Adipocyte (in vitro differentiated cells): ENCODE data around the gene FERMT2.
"Not testable (repeated sequence)": the region's sequence is repeated elsewhere in the genome, so short reads cannot be mapped to it uniquely, and the experiment has no call there.

Experiments used
- DNase-seq: peaks from one replicate; pipeline ENCODE4 v3.0.0-alpha.2; 2015; ENCODE audit warnings: low read depth
- H3K27me3 ChIP-seq: replicated peaks from 2 replicates; pipeline ENCODE4 v1.7.0; 2013; ENCODE audit warnings: mild to moderate bottlenecking, low read length, moderate library complexity; ENCODE audit not compliant: control insufficient read depth, insufficient read depth
- H3K36me3 ChIP-seq: 2 replicates; pipeline ENCODE4 v1.7.0; 2013; ENCODE audit warnings: low read length, mild to moderate bottlenecking, moderate library complexity; ENCODE audit not compliant: control insufficient read depth, insufficient read depth, severe bottlenecking
- H3K4me1 ChIP-seq: 2 replicates; pipeline ENCODE4 v1.7.0; 2013; ENCODE audit warnings: mild to moderate bottlenecking, low read length, moderate library complexity; ENCODE audit not compliant: control insufficient read depth, insufficient read depth
- H3K4me3 ChIP-seq: 2 replicates; pipeline ENCODE4 v1.7.0; 2013; ENCODE audit warnings: mild to moderate bottlenecking, low read length, moderate library complexity
- H3K9ac ChIP-seq: 2 replicates; pipeline ENCODE4 v1.7.0; 2013; ENCODE audit warnings: mild to moderate bottlenecking, low read length, moderate library complexity
- H3K9me3 ChIP-seq: 2 replicates; pipeline ENCODE4 v1.7.0; 2013; ENCODE audit warnings: mild to moderate bottlenecking, low read length, moderate library complexity; ENCODE audit not compliant: control insufficient read depth

Gene FERMT2

DNA sequence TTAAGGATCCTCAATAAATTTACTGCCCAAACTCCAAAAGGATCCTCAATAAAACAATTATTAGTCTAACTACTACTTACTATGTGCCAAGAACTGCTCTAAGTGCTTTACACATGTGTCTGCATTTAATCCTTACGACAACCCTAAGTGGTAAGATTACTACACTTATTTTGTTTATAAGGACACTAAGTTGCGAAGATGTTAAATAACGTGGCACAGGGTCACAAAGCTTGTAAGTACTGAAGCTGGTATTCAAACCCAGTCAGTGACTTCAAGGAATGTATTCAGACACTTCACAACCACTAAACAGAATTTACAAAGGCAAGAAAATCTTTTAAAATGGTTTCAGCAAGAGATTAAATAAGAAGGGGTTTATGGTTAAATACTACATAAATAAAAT is 13.0 kb downstream of the FERMT2 start:
- Histone ChIP-seq H3K4me1 (peaks cover 58% of the 10 kb centered on the region), H3K27me3 (no peaks in the 10 kb centered on the region), H3K4me3 (no peak overlapping the region), H3K9me3 (no peaks in the 10 kb centered on the region), H3K9ac (no peak overlapping the region), H3K36me3 (peaks cover 12% of the 10 kb centered on the region)
- DNase-seq: no peak

DNA sequence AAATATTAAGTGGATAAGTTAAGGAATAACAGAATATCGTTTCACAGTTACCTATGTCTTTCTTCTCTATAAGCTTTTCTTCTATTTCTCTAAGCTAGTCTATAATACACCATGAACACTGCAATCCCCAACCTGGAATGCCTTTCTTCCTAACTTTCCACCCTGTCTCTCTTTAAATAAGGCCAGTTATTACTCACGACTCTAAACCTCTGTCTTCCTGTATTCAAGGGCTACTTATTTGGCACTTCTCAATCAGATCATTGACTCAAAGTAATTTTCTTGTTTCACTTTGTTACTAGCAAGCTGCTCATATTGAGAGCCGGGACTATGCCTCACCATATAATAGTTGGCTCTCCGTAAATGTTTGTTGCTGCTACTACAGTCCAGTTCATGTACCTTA is 13.5 kb downstream of the FERMT2 start:
- peak overlapping the region; percentile 19 for H3K4me3 ChIP-seq
- H3K4me1 ChIP-seq: peaks cover 60% of the 10 kb centered on the region
- peaks cover 12% of the 10 kb centered on the region for H3K36me3 ChIP-seq
- H3K9ac ChIP-seq: no peak overlapping the region
- DNase-seq: no peak
- no peaks in the 10 kb centered on the region for H3K9me3 ChIP-seq
- H3K27me3 ChIP-seq: no peaks in the 10 kb centered on the region

DNA sequence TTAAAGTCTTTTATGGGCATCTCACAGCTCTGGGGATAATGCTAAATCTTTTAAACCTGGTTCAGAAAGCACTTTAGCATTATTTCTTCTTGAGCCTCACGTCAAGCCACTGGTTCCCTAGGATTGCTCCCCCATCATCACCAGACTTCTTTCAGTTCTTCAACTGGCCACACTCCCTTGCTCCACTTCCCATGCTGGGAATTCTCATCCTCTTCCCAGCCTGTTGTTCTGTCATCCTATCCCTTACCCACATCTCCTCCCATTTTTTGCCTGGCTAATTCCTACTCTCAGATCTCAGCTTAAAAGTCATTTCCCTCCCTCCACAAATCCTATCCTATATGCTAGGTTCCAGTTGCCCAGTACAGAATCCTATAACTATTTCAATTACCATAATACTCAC is 14.4 kb downstream of the FERMT2 start:
- no peak for DNase-seq
- Histone ChIP-seq H3K36me3 (peaks cover 9% of the 10 kb centered on the region), H3K4me3 (no peak overlapping the region), H3K9me3 (no peaks in the 10 kb centered on the region), H3K9ac (no peak overlapping the region), H3K4me1 (peaks cover 61% of the 10 kb centered on the region), H3K27me3 (no peaks in the 10 kb centered on the region)

DNA sequence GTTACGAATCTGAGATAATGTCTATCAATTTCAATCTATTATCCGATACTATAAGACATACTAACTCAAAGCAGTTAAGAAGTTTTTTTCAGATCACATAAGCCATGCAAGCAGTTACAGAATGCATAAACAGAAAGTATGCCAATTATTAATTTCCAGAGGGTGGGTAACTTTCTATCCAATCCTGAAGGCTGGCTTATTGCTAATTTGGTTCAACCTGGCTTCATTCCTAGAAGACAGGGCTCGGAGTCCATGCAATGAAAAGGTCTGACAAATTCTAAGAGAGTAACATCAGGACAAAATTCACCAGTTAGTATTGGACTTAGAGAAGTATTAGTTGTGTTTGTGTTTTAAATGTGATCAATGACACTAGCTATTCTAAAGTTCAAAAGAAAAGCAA is 15.0 kb downstream of the FERMT2 start:
- Histone ChIP-seq H3K4me1 (peaks cover 55% of the 10 kb centered on the region), H3K4me3 (no peak overlapping the region), H3K9me3 (no peaks in the 10 kb centered on the region), H3K9ac (no peak overlapping the region), H3K36me3 (peaks cover 4% of the 10 kb centered on the region), H3K27me3 (no peaks in the 10 kb centered on the region)
- DNase-seq: no peak

DNA sequence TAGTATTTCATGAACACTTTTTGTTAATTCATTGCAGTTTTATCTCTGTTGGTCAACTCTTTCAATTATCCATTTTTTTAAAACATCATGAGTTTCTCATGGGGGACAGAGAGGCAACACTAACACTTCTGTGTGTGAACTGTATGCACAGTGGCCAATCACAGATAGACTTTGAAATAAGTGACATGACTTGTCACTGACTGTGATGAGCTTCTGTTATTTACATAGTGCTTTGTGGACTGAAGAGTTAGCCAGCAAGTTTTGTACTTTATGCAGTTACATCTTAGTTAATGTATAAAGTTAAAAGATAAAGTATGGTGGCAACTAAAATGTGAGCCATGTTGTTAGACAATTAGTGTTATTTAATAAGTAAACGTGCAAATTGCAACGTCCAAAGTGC is 16.1 kb downstream of the FERMT2 start:
- H3K9me3 ChIP-seq: no peaks in the 10 kb centered on the region
- no peak overlapping the region for H3K4me3 ChIP-seq
- H3K9ac ChIP-seq: no peak overlapping the region
- no peaks in the 10 kb centered on the region for H3K27me3 ChIP-seq
- H3K36me3 ChIP-seq: peaks cover 4% of the 10 kb centered on the region
- peaks cover 59% of the 10 kb centered on the region for H3K4me1 ChIP-seq
- DNase-seq: no peak

DNA sequence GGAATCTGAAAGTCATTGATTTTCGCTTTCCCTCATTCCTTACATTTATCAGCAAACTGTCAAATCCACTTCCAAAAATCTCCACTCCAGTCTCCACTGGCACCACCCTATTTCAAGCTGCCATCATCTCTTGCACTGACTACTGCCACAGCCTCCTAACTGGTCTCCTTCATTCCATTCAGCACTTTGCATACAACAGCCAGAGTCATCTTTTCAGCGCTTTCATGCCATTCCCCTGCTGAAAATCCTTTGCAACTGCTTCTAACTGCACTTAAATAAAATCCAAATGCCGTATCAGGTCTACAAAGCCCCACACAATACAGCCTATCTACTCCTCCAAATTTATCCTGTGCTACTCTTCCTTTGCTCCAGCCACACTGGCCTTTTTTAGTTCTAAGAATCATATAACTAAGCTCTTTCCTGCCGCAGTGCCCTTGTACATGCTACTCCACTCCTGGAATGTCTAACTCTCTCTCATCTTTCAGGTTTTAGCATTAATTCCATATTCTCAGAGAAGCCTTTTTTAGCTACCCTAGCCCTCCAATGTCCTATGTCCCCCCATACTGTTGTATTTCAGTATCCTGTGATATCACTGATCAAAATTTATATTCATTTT is 21.6 kb downstream of the FERMT2 start:
- no peaks in the 10 kb centered on the region for H3K27me3 ChIP-seq
- H3K36me3 ChIP-seq: no peaks in the 10 kb centered on the region
- peaks cover 62% of the 10 kb centered on the region for H3K4me1 ChIP-seq
- H3K4me3 ChIP-seq: no peak overlapping the region
- no peak for DNase-seq
- no peaks in the 10 kb centered on the region for H3K9me3 ChIP-seq
- H3K9ac ChIP-seq: no peak overlapping the region

DNA sequence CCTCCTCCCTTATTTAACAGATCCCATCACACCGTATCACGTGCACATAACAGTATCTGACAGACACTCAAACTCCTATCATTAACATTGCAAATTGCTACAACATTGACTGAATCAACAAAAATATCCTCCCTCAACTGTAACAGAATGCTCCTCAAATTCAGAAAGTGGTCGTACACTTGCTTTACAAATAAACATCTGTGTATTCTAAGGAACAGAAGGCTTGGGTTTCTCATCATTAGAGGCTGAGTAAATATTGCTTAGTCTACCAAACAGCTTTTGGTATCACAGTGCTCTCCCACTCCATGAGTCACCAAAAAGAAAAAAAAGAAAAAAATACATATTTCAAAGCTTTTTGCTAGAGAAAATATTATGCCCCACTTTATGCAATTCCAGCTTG is 23.9 kb downstream of the FERMT2 start:
- Histone ChIP-seq H3K9ac (no peak overlapping the region), H3K4me1 (peaks cover 73% of the 10 kb centered on the region)

DNA sequence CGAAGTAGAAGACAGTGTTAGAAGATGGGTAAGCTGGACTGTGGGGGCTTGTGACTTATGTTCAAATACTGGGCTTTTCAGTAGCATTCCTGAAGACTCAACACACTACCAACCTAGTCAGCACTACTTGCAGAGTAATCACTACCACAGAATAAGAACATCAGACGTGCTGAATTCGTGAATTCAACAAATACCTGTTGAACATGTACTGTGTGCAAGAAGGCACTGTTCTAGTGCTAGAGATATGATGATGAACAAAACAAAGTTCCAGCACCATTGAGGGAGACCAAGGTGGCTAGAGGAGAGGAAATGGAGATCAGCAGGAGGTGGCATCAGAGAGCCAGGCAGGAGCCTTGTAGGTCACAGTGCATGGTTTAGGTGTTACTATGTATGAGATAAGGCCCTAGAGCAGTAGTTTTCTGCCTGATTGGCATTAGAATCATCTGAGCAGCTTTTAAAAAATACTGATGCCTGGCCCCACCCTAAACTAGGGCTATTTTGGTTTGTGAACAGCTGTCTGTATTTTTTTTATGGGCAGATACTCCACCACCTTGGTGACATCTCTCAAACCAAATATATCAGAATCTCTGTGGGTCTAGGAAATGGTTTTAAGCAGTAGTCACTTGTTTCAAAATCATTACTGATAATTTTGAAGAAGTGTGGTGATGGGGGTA is 26.8 kb downstream of the FERMT2 start:
- Histone ChIP-seq H3K4me1 (peaks cover 90% of the 10 kb centered on the region), H3K27me3 (no peaks in the 10 kb centered on the region), H3K36me3 (peaks cover 10% of the 10 kb centered on the region), H3K9me3 (no peaks in the 10 kb centered on the region), H3K9ac (no peak overlapping the region), H3K4me3 (no peak overlapping the region)
- no peak for DNase-seq

More for the DNA sequence above, 23.9 kb downstream of the FERMT2 start:
- peak overlapping the region; percentile 22 for H3K4me3 ChIP-seq
- H3K36me3 ChIP-seq: no peaks in the 10 kb centered on the region
- H3K27me3 ChIP-seq: no peaks in the 10 kb centered on the region
- no peaks in the 10 kb centered on the region for H3K9me3 ChIP-seq
- DNase-seq: peak; percentile 80

DNA sequence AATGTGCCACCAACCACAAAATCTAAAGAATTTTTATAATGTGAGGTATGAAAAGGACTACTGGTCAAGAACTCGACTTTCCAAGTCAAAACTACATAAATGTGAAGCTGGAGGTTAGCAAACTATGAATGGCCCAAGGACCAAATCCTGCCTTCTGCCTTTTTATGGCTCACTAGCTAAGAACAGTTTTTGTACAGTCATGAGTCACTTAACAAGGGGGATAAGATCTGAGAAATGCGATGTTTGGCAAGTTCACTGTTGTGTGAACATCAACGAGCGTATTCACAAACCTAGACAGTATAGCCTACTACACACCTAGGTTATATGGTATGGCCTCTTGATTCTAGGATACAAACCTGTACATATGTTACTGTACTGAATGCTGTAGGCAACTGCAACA is 28.2 kb downstream of the FERMT2 start:
- Histone ChIP-seq H3K27me3 (no peaks in the 10 kb centered on the region), H3K4me1 (peaks cover 92% of the 10 kb centered on the region), H3K9ac (no peak overlapping the region), H3K36me3 (peaks cover 14% of the 10 kb centered on the region), H3K9me3 (no peaks in the 10 kb centered on the region), H3K4me3 (no peak overlapping the region)
- DNase-seq: peak; percentile 69

DNA sequence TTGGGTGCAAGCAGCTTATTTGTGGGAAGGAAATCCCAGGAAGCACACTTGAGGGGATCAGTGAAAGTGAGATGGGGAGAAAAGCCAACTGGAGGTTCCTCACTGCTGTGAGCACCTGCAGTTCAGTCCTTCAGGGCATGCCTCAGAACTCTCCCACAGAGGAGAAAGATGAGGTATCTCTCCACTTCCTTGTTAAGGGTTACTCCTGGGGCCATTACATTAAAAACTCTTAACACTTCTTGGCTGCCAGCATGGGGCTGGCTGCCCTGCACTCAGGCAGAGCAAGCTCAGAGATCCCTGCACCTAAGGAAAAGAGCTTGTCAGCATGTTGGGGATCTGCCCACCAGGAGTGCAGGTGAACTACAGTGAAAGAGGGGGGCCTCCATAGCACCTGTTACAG is 28.8 kb downstream of the FERMT2 start:
- H3K27me3 ChIP-seq: no peaks in the 10 kb centered on the region
- peaks cover 92% of the 10 kb centered on the region for H3K4me1 ChIP-seq
- no peak overlapping the region for H3K4me3 ChIP-seq
- no peaks in the 10 kb centered on the region for H3K9me3 ChIP-seq
- no peak overlapping the region for H3K9ac ChIP-seq
- peaks cover 15% of the 10 kb centered on the region for H3K36me3 ChIP-seq
- no peak for DNase-seq

DNA sequence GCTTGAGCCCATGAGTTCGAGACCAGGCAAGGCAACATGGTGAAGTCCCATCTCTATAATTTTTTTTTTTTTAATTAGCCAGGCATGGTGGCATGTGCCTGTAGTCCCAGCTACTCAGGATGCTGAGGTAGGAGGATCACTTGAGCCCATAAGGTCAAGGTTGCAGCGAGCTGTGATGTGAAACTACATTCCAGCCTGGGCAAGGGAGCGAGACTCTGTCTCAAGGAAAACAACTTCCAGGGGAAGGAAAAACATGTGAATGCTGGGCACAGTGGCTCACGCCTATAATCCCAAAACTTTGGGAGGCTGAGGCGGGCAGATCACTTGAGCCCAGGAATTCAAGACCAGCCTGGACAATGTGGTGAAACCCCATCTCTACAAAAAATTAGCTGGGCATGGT is 30.4 kb downstream of the FERMT2 start:
- H3K27me3 ChIP-seq: not testable (repeated sequence)
- Histone ChIP-seq H3K36me3 (peaks cover 29% of the 10 kb centered on the region), H3K4me1 (peaks cover 84% of the 10 kb centered on the region)

DNA sequence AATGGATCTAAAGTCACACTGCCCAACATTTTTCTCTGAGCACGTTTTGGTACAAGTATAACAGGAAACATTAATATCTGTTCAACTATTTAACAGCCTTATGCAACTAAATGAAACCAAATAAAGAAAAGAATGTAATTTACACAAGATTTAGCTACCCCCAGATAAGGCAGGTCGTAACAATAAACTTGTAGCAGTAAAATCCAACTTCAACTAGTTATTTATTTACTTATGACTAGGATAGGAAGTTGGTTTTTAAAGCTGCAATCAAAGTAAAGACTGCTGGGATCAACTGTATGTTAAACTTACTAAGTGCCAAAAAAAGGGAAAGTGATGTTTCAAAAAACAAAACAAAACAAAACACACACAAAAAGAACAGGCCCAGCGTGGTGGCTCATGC is 30.9 kb downstream of the FERMT2 start:
- DNase-seq: no peak
- Histone ChIP-seq H3K4me3 (no peak overlapping the region), H3K9ac (peak overlapping the region; percentile 30), H3K36me3 (peaks cover 33% of the 10 kb centered on the region), H3K27me3 (no peaks in the 10 kb centered on the region), H3K9me3 (no peaks in the 10 kb centered on the region), H3K4me1 (peaks cover 83% of the 10 kb centered on the region)

More for the DNA sequence above, 30.4 kb downstream of the FERMT2 start:
- peak overlapping the region; percentile 30 for H3K9ac ChIP-seq
- not testable (repeated sequence) for H3K9me3 ChIP-seq, DNase-seq, H3K4me3 ChIP-seq
